Liver (tissue), 9 donors: ENCODE results near the gene ARAP3. TPM values are rescaled to one million over a fixed set of nuclear protein-coding genes. Genes with fewer than 3 reads are reported as not detected.

Experiments used
- DNase-seq: peaks from one replicate; pipeline ENCODE4 v3.0.0-alpha.2; 2017; ENCODE audit warnings: low spot score
- H3K27ac ChIP-seq, 2 donors: one replicate each; pipeline ENCODE4 v1.7.0; 2013; ENCODE audit warnings: inconsistent platforms in 2 of 2, low read length in 2 of 2, control low read depth in 1 of 2, low read depth in 1 of 2, mild to moderate bottlenecking in 1 of 2
- H3K27me3 ChIP-seq, 4 donors: one replicate each; pipeline versions ENCODE4 v1.6.1 to v1.7.0; 2013; ENCODE audit warnings: low read length in 3 of 4, inconsistent platforms in 1 of 4, mild to moderate bottlenecking in 1 of 4, moderate library complexity in 1 of 4; ENCODE audit not compliant: control insufficient read depth in 4 of 4, insufficient read depth in 4 of 4
- H3K36me3 ChIP-seq, 4 donors: one replicate each; pipeline versions ENCODE4 v1.6.1 to v1.7.0; 2013; ENCODE audit warnings: low read length in 3 of 4, mild to moderate bottlenecking in 3 of 4, low read depth in 1 of 4, moderate library complexity in 1 of 4; ENCODE audit not compliant: control insufficient read depth in 4 of 4, insufficient read depth in 3 of 4
- H3K4me1 ChIP-seq, 4 donors: one replicate each; pipeline versions ENCODE4 v1.6.1 to v1.7.0; 2013; ENCODE audit warnings: low read length in 3 of 4, mild to moderate bottlenecking in 3 of 4, moderate library complexity in 1 of 4; ENCODE audit not compliant: control insufficient read depth in 4 of 4, insufficient read depth in 4 of 4
- H3K4me3 ChIP-seq, 3 donors: one replicate each; pipeline versions ENCODE4 v1.6.1 to v1.7.0; 2013; ENCODE audit warnings: low read length in 3 of 3, control low read depth in 1 of 3, low read depth in 1 of 3, mild to moderate bottlenecking in 1 of 3
- H3K9ac ChIP-seq, 2 donors: one replicate each; pipeline ENCODE4 v1.7.0; 2013; ENCODE audit warnings: low read length in 2 of 2, mild to moderate bottlenecking in 2 of 2, moderate library complexity in 2 of 2, control low read depth in 1 of 2, low read depth in 1 of 2
- H3K9me3 ChIP-seq, 4 donors: one replicate each; pipeline versions ENCODE4 v1.6.1 to v1.7.0; 2013; ENCODE audit warnings: low read length in 3 of 4; ENCODE audit not compliant: control insufficient read depth in 4 of 4
- EGR1 ChIP-seq, 2 donors: IDR thresholded peaks; 2 replicates each; pipeline ENCODE4 v1.6.1; 2016 to 2018; ENCODE audit warnings: antibody characterized with exemption in 2 of 2, low read depth in 2 of 2
- FOXA1 ChIP-seq: IDR thresholded peaks from 2 replicates; pipeline ENCODE4 v1.6.1; 2016; ENCODE audit warnings: antibody characterized with exemption
- FOXA2 ChIP-seq: IDR thresholded peaks from 2 replicates; pipeline ENCODE4 v1.6.1; 2016; ENCODE audit warnings: antibody characterized with exemption
- GABPA ChIP-seq, 2 donors: IDR thresholded peaks in 1 of 2; conservative IDR thresholded peaks in 1 of 2; 2 replicates each; pipeline ENCODE4 v1.6.1; 2016; ENCODE audit warnings: antibody characterized with exemption in 2 of 2, mild to moderate bottlenecking in 1 of 2, moderate library complexity in 1 of 2
- HNF4A ChIP-seq, 2 donors: conservative IDR thresholded peaks; 2 replicates each; pipeline ENCODE4 v1.6.1; 2016; ENCODE audit warnings: antibody characterized with exemption in 2 of 2, mild to moderate bottlenecking in 2 of 2
- HNF4G ChIP-seq: IDR thresholded peaks from 2 replicates; pipeline ENCODE4 v1.6.1; 2016; ENCODE audit warnings: antibody characterized with exemption
- JUND ChIP-seq, 2 donors: IDR thresholded peaks; 2 replicates each; pipeline ENCODE4 v1.6.1; 2016; ENCODE audit warnings: antibody characterized with exemption in 2 of 2
- NR2F2 ChIP-seq: IDR thresholded peaks from 2 replicates; pipeline ENCODE4 v1.6.1; 2016; ENCODE audit warnings: antibody characterized with exemption
- RAD21 ChIP-seq, 2 donors: IDR thresholded peaks; 2 replicates each; pipeline ENCODE4 v1.6.1; 2016; ENCODE audit warnings: antibody characterized with exemption in 2 of 2, mild to moderate bottlenecking in 2 of 2
- RXRA ChIP-seq, 2 donors: IDR thresholded peaks; 2 replicates each; pipeline ENCODE4 v1.6.1; 2017 to 2018; ENCODE audit warnings: antibody characterized with exemption in 2 of 2, mild to moderate bottlenecking in 1 of 2
- SP1 ChIP-seq: IDR thresholded peaks from 2 replicates; pipeline ENCODE4 v1.6.1; 2018; ENCODE audit warnings: antibody characterized with exemption, mild to moderate bottlenecking
- TAF1 ChIP-seq: conservative IDR thresholded peaks from 2 replicates; pipeline ENCODE4 v1.6.1; 2016; ENCODE audit warnings: antibody characterized with exemption, mild to moderate bottlenecking
- YY1 ChIP-seq: IDR thresholded peaks from 2 replicates; pipeline ENCODE4 v1.6.1; 2016; ENCODE audit warnings: antibody characterized with exemption, mild to moderate bottlenecking
- WGBS: extraction: QIAGEN DNeasy Blood & Tissue Kit; methylation state at CpG from one replicate; pipeline ENCODE4 v1.1.7; 2013; 5-methylcytosine and 5-hydroxymethylcytosine counted together
- polyA plus RNA-seq, 2 donors: library from polyadenylated mRNA; stranded (reverse) in 1 of 2; unstranded in 1 of 2; fragments of 200-250 nt in 1 of 2; fragments of >200 nt in 1 of 2; fragmentation: Nextera tagmentation in 1 of 2; extraction: Ambion mirVana in 1 of 2; gene quantifications; one replicate each; pipeline versions ENCODE4 v1.2.1 to v1.2.3, GENCODE V29; 2013 to 2015
- total RNA-seq, 2 donors: library from RNA; depleted of rRNA; stranded (reverse); fragments of >200 nt; gene quantifications; one replicate each; pipeline ENCODE4 v1.2.3, GENCODE V29; 2014
- TF ChIP-seq, protein P1 (sequence below): IDR thresholded peaks from 2 replicates; pipeline ENCODE4 v1.6.1; 2016; ENCODE audit warnings: antibody characterized with exemption
- TF ChIP-seq, protein P2 (sequence below): IDR thresholded peaks from 2 replicates; pipeline ENCODE4 v1.6.1; 2016; ENCODE audit warnings: antibody characterized with exemption
- TF ChIP-seq, protein P3 (sequence below): IDR thresholded peaks from 2 replicates; pipeline ENCODE4 v1.6.1; 2016; ENCODE audit warnings: antibody characterized with exemption, mild to moderate bottlenecking
- TF ChIP-seq, protein P4 (sequence below): IDR thresholded peaks from 2 replicates; pipeline ENCODE4 v1.6.1; 2016; ENCODE audit warnings: antibody characterized with exemption
- TF ChIP-seq, protein P5 (sequence below): fragments of 150-350 bp; IDR thresholded peaks from 2 replicates; pipeline ENCODE4 v1.5.1; 2017; ENCODE audit warnings: improper control_type of control experiment, low read depth, low read length; ENCODE audit not compliant: missing input control
- donor health status: healthy.
- donor health status: healthy.
- donor health status: healthy.
- donor health status: healthy.
- donor health status: healthy.

Gene ARAP3
- total and polyA plus RNA-seq, 4 donors, result 1.6 to 4.7 (median 2.1) TPM

DNA sequence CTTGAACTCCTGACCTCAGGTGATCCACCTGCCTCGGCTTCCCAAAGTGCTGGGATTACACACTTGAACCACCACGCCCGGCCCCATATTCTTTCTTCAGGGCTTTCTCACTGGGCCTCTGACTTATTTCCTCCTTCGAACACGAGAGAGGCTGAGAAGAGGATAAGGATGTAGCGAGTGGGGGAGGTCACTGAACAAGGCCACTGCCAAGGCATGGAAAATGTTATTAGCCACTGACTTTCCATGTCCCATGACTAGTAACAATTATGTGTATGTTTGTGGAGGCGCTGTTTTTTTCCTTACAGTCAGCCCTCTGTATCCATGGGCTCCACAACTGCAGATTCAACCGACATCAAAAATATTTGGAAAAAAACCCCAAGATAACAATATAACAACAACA is 18.5 kb downstream of the ARAP3 start:
- H3K4me1 ChIP-seq, result peaks cover 0 to 10% (median 8%) of the 10 kb centered on the region in 4 donors
- no peaks in the 10 kb centered on the region for H3K27me3 ChIP-seq
- no peak for TF ChIP-seq GABPA (IDR thresholded peaks at IDR 0.05 in 1 of 2, conservative IDR thresholded peaks at IDR 0.05 in 1 of 2)
- no peak for TF ChIP-seq FOXA1
- TF ChIP-seq YY1, result no peak
- no peak for TF ChIP-seq EGR1 (IDR thresholded peaks at IDR 0.05; ENCODE audit: low read depth in 2 of 2)
- TF ChIP-seq FOXA2, result no peak
- TF ChIP-seq, protein P1, sequence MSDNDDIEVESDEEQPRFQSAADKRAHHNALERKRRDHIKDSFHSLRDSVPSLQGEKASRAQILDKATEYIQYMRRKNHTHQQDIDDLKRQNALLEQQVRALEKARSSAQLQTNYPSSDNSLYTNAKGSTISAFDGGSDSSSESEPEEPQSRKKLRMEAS, result no peak
- TF ChIP-seq JUND (IDR thresholded peaks at IDR 0.05), result no peak
- TF ChIP-seq NR2F2, result no peak
- TF ChIP-seq, protein P2, sequence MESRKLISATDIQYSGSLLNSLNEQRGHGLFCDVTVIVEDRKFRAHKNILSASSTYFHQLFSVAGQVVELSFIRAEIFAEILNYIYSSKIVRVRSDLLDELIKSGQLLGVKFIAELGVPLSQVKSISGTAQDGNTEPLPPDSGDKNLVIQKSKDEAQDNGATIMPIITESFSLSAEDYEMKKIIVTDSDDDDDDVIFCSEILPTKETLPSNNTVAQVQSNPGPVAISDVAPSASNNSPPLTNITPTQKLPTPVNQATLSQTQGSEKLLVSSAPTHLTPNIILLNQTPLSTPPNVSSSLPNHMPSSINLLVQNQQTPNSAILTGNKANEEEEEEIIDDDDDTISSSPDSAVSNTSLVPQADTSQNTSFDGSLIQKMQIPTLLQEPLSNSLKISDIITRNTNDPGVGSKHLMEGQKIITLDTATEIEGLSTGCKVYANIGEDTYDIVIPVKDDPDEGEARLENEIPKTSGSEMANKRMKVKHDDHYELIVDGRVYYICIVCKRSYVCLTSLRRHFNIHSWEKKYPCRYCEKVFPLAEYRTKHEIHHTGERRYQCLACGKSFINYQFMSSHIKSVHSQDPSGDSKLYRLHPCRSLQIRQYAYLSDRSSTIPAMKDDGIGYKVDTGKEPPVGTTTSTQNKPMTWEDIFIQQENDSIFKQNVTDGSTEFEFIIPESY, result no peak
- TF ChIP-seq, protein P3, sequence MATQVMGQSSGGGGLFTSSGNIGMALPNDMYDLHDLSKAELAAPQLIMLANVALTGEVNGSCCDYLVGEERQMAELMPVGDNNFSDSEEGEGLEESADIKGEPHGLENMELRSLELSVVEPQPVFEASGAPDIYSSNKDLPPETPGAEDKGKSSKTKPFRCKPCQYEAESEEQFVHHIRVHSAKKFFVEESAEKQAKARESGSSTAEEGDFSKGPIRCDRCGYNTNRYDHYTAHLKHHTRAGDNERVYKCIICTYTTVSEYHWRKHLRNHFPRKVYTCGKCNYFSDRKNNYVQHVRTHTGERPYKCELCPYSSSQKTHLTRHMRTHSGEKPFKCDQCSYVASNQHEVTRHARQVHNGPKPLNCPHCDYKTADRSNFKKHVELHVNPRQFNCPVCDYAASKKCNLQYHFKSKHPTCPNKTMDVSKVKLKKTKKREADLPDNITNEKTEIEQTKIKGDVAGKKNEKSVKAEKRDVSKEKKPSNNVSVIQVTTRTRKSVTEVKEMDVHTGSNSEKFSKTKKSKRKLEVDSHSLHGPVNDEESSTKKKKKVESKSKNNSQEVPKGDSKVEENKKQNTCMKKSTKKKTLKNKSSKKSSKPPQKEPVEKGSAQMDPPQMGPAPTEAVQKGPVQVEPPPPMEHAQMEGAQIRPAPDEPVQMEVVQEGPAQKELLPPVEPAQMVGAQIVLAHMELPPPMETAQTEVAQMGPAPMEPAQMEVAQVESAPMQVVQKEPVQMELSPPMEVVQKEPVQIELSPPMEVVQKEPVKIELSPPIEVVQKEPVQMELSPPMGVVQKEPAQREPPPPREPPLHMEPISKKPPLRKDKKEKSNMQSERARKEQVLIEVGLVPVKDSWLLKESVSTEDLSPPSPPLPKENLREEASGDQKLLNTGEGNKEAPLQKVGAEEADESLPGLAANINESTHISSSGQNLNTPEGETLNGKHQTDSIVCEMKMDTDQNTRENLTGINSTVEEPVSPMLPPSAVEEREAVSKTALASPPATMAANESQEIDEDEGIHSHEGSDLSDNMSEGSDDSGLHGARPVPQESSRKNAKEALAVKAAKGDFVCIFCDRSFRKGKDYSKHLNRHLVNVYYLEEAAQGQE, result no peak
- no peak for TF ChIP-seq HNF4G
- TF ChIP-seq, protein P4, sequence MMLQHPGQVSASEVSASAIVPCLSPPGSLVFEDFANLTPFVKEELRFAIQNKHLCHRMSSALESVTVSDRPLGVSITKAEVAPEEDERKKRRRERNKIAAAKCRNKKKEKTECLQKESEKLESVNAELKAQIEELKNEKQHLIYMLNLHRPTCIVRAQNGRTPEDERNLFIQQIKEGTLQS, result no peak
- no peak for TF ChIP-seq RAD21 (IDR thresholded peaks at IDR 0.05)
- no peak for TF ChIP-seq RXRA (IDR thresholded peaks at IDR 0.05)
- TF ChIP-seq, protein P5, sequence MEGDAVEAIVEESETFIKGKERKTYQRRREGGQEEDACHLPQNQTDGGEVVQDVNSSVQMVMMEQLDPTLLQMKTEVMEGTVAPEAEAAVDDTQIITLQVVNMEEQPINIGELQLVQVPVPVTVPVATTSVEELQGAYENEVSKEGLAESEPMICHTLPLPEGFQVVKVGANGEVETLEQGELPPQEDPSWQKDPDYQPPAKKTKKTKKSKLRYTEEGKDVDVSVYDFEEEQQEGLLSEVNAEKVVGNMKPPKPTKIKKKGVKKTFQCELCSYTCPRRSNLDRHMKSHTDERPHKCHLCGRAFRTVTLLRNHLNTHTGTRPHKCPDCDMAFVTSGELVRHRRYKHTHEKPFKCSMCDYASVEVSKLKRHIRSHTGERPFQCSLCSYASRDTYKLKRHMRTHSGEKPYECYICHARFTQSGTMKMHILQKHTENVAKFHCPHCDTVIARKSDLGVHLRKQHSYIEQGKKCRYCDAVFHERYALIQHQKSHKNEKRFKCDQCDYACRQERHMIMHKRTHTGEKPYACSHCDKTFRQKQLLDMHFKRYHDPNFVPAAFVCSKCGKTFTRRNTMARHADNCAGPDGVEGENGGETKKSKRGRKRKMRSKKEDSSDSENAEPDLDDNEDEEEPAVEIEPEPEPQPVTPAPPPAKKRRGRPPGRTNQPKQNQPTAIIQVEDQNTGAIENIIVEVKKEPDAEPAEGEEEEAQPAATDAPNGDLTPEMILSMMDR, result no peak
- no peak for TF ChIP-seq TAF1
- TF ChIP-seq SP1, result no peak
- no peak for TF ChIP-seq HNF4A (conservative IDR thresholded peaks at IDR 0.05)
- 85% methylated on average over 8 of the region's 8 CpGs for WGBS
- H3K36me3 ChIP-seq, result peaks cover 0 to 2% (median 0%) of the 10 kb centered on the region in 4 donors
- no peak overlapping the region for H3K27ac ChIP-seq
- no peak overlapping the region for H3K4me3 ChIP-seq
- no peaks in the 10 kb centered on the region for H3K9me3 ChIP-seq
- no peak for DNase-seq
- no peak overlapping the region for H3K9ac ChIP-seq
